ENCODE results near the gene FLT3LG.

The FLT3LG gene

GRCh38 chr19:49520705-49521319 is 46.8 kb downstream of the FLT3LG start:
- DNase-seq: no peak

DNA sequence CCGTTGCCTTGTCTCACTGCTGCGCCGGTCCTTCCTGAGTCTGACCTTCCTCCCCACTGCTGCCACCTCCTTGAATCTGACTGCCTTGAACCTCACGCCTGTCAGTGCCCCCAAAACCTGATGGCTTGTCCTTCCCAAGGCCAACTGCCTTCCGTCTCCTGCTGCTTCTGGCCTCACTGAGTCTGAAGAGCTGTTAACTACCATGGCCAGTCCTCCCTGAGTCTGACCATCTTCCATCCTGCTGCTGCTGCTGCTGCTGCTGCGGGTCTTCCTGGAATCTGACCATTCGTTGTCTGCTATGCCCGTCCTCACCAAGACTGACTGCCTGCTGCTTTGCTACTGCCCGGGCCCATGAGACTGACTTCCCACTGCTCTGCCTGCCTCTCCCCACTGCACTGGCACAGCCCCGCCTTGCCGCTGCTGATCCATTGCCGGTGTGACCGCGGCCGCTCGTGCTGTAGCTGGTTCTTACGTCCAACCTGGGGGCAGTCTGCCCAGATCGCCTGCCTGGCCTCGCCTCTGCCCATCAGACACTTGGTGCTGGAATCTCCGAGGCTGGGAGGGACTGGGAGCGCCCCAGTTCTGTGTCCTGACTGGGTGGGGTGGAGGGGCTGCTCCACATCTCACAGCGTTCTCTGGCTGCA is 50.9 kb downstream of the FLT3LG start:
- no peak for DNase-seq

DNA sequence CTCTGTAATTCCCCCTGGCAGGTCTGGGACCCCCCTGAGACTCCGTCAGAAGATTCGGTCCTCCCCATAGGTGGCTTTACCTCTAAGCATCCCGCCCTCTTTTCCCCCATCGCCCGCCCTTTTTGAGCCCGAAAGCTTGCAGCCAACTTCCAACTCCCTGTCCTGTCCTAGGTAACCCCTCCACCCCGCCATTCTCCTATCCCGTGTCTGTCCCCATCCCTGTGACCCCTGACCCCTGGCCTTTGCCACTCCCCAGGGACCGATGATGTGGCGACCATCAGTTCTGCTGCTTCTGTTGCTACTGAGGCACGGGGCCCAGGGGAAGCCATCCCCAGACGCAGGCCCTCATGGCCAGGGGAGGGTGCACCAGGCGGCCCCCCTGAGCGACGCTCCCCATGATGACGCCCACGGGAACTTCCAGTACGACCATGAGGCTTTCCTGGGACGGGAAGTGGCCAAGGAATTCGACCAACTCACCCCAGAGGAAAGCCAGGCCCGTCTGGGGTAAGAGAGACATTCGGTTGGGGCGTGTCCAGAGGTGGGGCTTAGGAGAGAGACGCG is 54.3 kb downstream of the FLT3LG start:
- DNase-seq: no peak

DNA sequence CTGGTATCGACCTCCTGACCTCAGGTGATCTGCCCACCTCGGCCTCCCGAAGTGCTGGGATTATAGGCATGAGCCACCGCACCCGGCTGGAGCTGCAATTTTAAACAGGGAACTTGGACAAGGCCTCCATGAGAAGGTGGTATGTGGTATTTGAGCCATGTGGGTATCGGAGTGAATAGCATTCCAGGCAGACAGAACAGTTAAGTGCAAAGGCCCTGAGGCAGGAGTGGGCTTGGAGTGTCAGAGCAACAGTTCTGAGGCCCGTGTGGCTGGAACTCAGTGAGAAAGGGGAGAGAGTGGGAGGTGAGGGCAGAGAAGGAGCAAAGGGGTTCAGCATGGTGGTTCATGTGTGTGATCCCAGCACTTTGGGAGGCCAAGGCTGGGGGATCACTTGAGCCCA is 56.7 kb downstream of the FLT3LG start:
- DNase-seq: no peak

DNA sequence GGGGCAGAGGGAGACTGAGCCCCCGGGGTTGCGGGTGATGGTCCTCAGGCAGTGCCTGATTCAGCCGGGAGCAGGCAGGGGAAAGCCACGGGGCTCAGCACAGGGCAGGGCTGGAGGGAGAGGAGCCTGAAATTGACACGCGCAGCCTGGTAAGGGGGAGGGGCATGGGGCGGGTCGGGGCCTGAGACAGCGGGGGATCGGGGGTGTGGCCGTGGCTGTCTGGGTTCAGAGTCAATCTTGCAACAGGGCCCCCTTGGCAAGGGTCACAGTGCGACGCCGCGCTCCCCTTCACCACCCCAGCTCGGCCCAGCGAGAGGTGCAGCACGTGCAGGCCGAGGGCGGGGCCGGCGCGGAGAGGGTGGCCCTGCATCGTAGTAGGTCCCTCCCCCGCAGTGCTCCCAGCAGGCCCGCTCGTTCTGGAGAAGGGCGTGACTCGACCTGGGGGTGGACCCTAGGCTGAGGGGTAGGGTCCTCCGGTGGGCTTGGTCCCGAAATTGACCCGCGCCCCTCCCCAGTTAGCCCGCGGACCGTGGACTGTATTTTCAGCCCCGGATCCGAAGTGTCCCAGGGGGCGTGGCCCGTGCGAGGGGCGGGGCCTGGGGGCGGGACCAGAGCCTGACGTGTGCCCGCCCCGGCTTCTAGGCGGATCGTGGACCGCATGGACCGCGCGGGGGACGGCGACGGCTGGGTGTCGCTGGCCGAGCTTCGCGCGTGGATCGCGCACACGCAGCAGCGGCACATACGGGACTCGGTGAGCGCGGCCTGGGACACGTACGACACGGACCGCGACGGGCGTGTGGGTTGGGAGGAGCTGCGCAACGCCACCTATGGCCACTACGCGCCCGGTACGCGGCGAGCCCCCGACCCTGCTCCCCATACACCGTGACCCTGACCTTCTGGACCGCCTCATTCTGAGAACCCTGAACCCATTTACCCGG is 59.8 kb downstream of the FLT3LG start:
- peak; percentile 83 to 85 for DNase-seq

DNA sequence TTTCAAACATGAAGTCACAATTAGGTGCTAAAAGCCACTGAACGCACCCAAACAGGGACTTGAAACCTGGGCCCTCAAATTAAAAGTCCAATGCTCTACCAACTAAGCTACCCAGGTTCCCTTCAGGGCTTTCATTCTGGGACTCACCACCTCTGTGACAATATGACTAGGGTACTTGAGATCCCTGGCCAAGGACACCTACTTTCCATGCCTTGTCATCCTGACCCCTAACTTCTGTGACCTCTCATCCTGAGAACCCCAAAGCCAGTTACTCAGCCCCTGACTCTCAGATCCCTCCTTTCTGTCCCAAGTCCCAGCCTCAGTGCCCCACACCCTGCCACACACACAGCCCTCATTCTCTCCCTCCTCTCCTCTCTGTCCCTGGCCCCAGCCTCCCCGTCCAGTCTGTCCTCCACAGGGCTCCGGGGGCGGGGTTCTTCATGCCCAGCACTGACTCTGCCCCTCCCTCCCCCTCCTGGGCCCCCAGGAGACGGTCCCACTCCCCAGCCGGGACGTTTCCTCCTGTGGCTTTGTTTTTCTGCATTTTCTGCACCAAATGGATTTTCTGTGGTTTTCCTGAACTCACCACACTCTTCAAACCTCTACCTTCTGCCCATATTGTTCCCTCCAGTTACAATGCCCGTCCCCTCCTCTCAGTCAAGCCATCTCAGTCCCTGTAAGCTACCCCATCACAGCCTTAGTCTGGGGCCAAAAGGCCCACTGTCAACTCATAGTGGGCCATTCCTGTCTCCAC is 60.8 kb downstream of the FLT3LG start:
- DNase-seq: peak in 1 of 2 donors; percentile 10
